Glomerular endothelial cell (primary cell): ENCODE results near the gene UBASH3A. TPM values are rescaled to one million over a fixed set of nuclear protein-coding genes. Genes with fewer than 3 reads are reported as not detected.

Source experiments
- DNase-seq: peaks from one replicate; pipeline ENCODE4 v3.0.0-alpha.2; 2011; ENCODE audit warnings: low read depth, low spot score; ENCODE audit errors: extremely low read depth
- total RNA-seq: library from RNA; depleted of rRNA; stranded (reverse); fragments of >200 nt; gene quantifications from 2 replicates; pipeline ENCODE4 v1.2.3, GENCODE V29; 2015

UBASH3A gene
- total RNA-seq, 1 donor from 2014 or later, result not detected

GRCh38 chr21:42389449-42389835 lies 14.3 kb upstream of the UBASH3A start:
- DNase-seq, result no peak

- no peak for DNase-seq
Measured at GRCh38 chr21:42390193-42390592, 13.5 kb upstream of the UBASH3A start.

GRCh38 chr21:42390696-42391095 lies 13.0 kb upstream of the UBASH3A start:
- DNase-seq, result no peak

GRCh38 chr21:42391297-42391696 lies 12.4 kb upstream of the UBASH3A start:
- DNase-seq, result no peak

GRCh38 chr21:42392731-42393442 lies 10.8 kb upstream of the UBASH3A start:
- peak; percentile 51 for DNase-seq

GRCh38 chr21:42393443-42393950 lies 10.2 kb upstream of the UBASH3A start:
- DNase-seq, result no peak

GRCh38 chr21:42395302-42395701 lies 8.4 kb upstream of the UBASH3A start:
- no peak for DNase-seq

- no peak for DNase-seq
Measured at GRCh38 chr21:42395905-42396651, 7.6 kb upstream of the UBASH3A start, which contains the start of gene TMPRSS3. TSS of gene TMPRSS3 (minus strand) at chr21:42396052. CDS start at chr21:42395417, 635 bp downstream.

GRCh38 chr21:42396799-42397745 lies 6.6 kb upstream of the UBASH3A start:
- no peak for DNase-seq

- DNase-seq, result no peak
Measured at GRCh38 chr21:42397746-42398394, 5.8 kb upstream of the UBASH3A start.

GRCh38 chr21:42398436-42399028 lies 5.2 kb upstream of the UBASH3A start:
- DNase-seq, result no peak

GRCh38 chr21:42400525-42400924 lies 3.2 kb upstream of the UBASH3A start:
- DNase-seq, result no peak

- DNase-seq, result no peak
Measured at GRCh38 chr21:42401154-42401553, 2.5 kb upstream of the UBASH3A start.

GRCh38 chr21:42401820-42402251 lies 1.9 kb upstream of the UBASH3A start:
- DNase-seq, result no peak

- no peak for DNase-seq
Measured at GRCh38 chr21:42404539-42404938, 837 bp downstream of the UBASH3A start.

- no peak for DNase-seq
Measured at GRCh38 chr21:42405064-42406013, 1.6 kb downstream of the UBASH3A start.

GRCh38 chr21:42406201-42406621 lies 2.5 kb downstream of the UBASH3A start:
- DNase-seq, result no peak

GRCh38 chr21:42406866-42407265 lies 3.2 kb downstream of the UBASH3A start:
- no peak for DNase-seq

- DNase-seq, result no peak
Measured at GRCh38 chr21:42407476-42407875, 3.8 kb downstream of the UBASH3A start.
